RWPE2 (cell line): ENCODE measurements around the gene RAPH1.

Source experiments
- ATAC-seq: fragments of 200-7000 bp; cut with Tn5 transposase; 3 replicates; pipeline ENCODE4 v1.9.1; 2021; ENCODE audit warnings: low read depth
- DNase-seq: peaks from one replicate; pipeline ENCODE4 v3.0.0-alpha.2; 2020; ENCODE audit warnings: low spot score
- H3K27ac ChIP-seq: fragments of 450-650 bp; 2 replicates; pipeline ENCODE4 v1.5.1; 2017; ENCODE audit warnings: mild to moderate bottlenecking; ENCODE audit not compliant: poor library complexity, severe bottlenecking
- H3K27me3 ChIP-seq: fragments of 250-450 bp; sonication (Bioruptor Pico); 2 replicates; pipeline ENCODE4 v1.5.1; 2021; ENCODE audit warnings: mild to moderate bottlenecking, moderate library complexity; ENCODE audit not compliant: insufficient read depth, poor library complexity, severe bottlenecking
- H3K36me3 ChIP-seq: fragments of 250-450 bp; sonication (Bioruptor Pico); 2 replicates; pipeline ENCODE4 v1.5.1; 2020; ENCODE audit warnings: low read depth, mild to moderate bottlenecking, moderate library complexity
- H3K4me1 ChIP-seq: fragments of 250-450 bp; sonication (Bioruptor Pico); 2 replicates; pipeline ENCODE4 v1.5.1; 2021; ENCODE audit warnings: mild to moderate bottlenecking, moderate library complexity; ENCODE audit not compliant: insufficient read depth, poor library complexity, severe bottlenecking
- H3K4me3 ChIP-seq: fragments of 250-450 bp; sonication (Bioruptor Pico); 2 replicates; pipeline ENCODE4 v1.5.1; 2021; ENCODE audit warnings: mild to moderate bottlenecking, moderate library complexity; ENCODE audit not compliant: severe bottlenecking
- H3K9me3 ChIP-seq: fragments of 250-450 bp; sonication (Bioruptor Pico); 2 replicates; pipeline ENCODE4 v1.5.1; 2021; ENCODE audit warnings: mild to moderate bottlenecking, moderate library complexity; ENCODE audit not compliant: severe bottlenecking
- TF ChIP-seq, protein P1 (sequence below): fragments of 450-650 bp; IDR thresholded peaks from one replicate; pipeline ENCODE4 v1.5.1; 2017; ENCODE audit warnings: mild to moderate bottlenecking, moderate library complexity; ENCODE audit not compliant: poor library complexity, severe bottlenecking

The RAPH1 gene

GRCh38 chr2:203562268-203562667 lies 27.2 kb upstream of the RAPH1 start:
- TF ChIP-seq, protein P1, sequence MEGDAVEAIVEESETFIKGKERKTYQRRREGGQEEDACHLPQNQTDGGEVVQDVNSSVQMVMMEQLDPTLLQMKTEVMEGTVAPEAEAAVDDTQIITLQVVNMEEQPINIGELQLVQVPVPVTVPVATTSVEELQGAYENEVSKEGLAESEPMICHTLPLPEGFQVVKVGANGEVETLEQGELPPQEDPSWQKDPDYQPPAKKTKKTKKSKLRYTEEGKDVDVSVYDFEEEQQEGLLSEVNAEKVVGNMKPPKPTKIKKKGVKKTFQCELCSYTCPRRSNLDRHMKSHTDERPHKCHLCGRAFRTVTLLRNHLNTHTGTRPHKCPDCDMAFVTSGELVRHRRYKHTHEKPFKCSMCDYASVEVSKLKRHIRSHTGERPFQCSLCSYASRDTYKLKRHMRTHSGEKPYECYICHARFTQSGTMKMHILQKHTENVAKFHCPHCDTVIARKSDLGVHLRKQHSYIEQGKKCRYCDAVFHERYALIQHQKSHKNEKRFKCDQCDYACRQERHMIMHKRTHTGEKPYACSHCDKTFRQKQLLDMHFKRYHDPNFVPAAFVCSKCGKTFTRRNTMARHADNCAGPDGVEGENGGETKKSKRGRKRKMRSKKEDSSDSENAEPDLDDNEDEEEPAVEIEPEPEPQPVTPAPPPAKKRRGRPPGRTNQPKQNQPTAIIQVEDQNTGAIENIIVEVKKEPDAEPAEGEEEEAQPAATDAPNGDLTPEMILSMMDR: no peak
- Histone ChIP-seq H3K4me3 (no peak overlapping the region), H3K36me3 (no peaks in the 10 kb centered on the region), H3K27me3 (no peaks in the 10 kb centered on the region), H3K4me1 (no peaks in the 10 kb centered on the region), H3K9me3 (no peaks in the 10 kb centered on the region), H3K27ac (no peak overlapping the region)
- ATAC-seq (no peak), DNase-seq (no peak)

DNA sequence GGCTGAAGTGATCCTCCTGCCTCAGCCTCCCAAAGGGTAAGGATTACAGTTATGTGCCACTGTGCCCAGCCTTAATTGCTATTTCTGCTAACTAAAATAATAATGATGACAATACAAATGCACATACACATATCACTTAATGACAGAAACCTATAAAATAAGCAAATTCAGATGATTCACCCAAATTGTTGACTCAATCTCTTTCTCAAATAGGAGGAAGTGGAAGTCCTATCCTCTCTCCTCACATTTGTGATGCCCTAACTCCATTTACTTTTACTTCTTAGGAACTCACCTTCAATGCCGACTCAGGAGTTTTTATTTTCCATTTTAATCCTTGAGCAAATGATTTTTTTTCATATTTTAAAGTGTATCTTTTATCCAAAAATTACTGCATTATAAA lies 24.5 kb upstream of the RAPH1 start:
- no peak for DNase-seq
- Histone ChIP-seq H3K27ac (no peak overlapping the region), H3K36me3 (no peaks in the 10 kb centered on the region), H3K9me3 (no peaks in the 10 kb centered on the region), H3K4me3 (no peak overlapping the region), H3K27me3 (no peaks in the 10 kb centered on the region), H3K4me1 (no peaks in the 10 kb centered on the region)
- no peak for ATAC-seq
- TF ChIP-seq, protein P1: no peak

- ATAC-seq (no peak), DNase-seq (no peak)
- H3K9me3 ChIP-seq: no peaks in the 10 kb centered on the region
- TF ChIP-seq, protein P1: no peak
- H3K4me3 ChIP-seq: no peak overlapping the region
- no peaks in the 10 kb centered on the region for H3K27me3 ChIP-seq
- H3K27ac ChIP-seq: no peak overlapping the region
- no peaks in the 10 kb centered on the region for H3K36me3 ChIP-seq
- no peaks in the 10 kb centered on the region for H3K4me1 ChIP-seq
These were observed 18.7 kb upstream of the RAPH1 start for GRCh38 chr2:203553784-203554183.

DNA sequence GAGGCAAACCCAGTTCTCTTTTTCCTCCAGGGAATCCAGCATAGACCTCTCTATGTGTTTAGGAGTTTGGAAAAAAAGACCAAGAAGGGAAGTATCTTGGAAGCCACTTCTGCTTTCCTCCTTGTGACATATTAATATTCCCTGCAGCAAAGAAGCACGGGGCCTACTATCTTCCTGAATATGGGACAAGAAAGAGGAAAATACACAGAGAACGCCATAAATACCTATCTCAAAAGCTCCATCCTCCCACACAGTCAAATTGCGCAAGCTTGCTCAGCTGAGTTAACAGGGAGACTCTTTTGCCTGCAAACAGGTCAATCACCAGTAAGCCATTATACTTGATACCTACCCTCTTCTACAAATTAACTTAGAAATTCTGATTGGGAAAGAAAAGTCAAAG lies 16.7 kb upstream of the RAPH1 start:
- ATAC-seq: no peak
- Histone ChIP-seq H3K9me3 (no peaks in the 10 kb centered on the region), H3K27me3 (no peaks in the 10 kb centered on the region), H3K36me3 (no peaks in the 10 kb centered on the region), H3K4me3 (no peak overlapping the region), H3K27ac (no peak overlapping the region), H3K4me1 (no peaks in the 10 kb centered on the region)
- TF ChIP-seq, protein P1: no peak
- DNase-seq: no peak

- Histone ChIP-seq H3K9me3 (no peaks in the 10 kb centered on the region), H3K27ac (no peak overlapping the region), H3K4me1 (no peaks in the 10 kb centered on the region), H3K36me3 (no peaks in the 10 kb centered on the region), H3K4me3 (no peak overlapping the region), H3K27me3 (no peaks in the 10 kb centered on the region)
- no peak for DNase-seq
- no peak for ATAC-seq
- TF ChIP-seq, protein P1: no peak
These were observed 15.2 kb upstream of the RAPH1 start for GRCh38 chr2:203550266-203550665.
